ENCODE results near the gene STIP1. TPM values are rescaled to one million over a fixed set of nuclear protein-coding genes. Genes with fewer than 3 reads are reported as not detected.

Gene STIP1
- polyA plus RNA-seq, 1 donor = 215 TPM

DNA sequence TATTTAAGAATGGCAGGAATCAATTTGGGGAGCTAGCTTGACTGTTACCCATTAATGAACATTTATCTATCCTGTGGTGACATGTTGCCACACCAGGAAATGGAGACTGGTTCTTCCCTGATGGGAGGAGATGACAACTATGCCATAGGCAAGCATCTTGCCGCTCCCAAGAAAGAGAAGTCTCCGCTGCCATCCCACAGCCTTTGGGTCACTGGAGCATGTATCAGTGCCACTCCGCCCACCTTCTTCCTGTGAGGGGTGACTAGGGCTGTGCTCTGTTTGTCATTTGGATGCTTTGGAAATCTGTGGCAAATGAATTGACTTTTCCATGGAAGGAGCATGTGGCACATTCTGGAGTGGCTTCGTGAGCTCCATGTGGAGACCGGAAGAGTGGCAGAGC, 6.5 kb downstream of the STIP1 start:
- DNase-seq = no peak

DNA sequence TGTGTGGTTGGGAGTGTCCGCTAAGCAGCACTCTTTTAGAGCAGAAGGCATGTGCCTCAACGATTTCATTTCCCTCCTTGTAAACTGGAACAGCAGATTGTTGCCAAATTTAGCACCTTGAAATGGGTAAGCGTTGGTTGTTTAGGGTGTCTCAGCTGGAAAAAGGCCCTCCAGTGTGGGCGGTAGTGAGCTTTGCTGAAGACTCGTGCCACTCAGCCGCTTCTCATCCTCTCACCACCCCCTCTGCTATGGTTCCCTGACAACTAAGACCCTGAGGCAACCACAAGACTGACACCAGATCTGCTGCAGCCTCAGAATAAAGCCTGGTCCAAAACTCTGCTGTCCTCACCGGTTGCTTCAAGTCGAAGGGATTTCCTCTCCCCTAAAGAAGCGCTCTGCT, 10.7 kb downstream of the STIP1 start:
- no peak for DNase-seq

GRCh38 chr11:64198511-64198910, 12.5 kb downstream of the STIP1 start:
- no peak for DNase-seq

- no peak for DNase-seq
These were observed 15.6 kb downstream of the STIP1 start for GRCh38 chr11:64201543-64201942.

- DNase-seq = no peak
These were observed 17.0 kb downstream of the STIP1 start for GRCh38 chr11:64202992-64203391.

DNA sequence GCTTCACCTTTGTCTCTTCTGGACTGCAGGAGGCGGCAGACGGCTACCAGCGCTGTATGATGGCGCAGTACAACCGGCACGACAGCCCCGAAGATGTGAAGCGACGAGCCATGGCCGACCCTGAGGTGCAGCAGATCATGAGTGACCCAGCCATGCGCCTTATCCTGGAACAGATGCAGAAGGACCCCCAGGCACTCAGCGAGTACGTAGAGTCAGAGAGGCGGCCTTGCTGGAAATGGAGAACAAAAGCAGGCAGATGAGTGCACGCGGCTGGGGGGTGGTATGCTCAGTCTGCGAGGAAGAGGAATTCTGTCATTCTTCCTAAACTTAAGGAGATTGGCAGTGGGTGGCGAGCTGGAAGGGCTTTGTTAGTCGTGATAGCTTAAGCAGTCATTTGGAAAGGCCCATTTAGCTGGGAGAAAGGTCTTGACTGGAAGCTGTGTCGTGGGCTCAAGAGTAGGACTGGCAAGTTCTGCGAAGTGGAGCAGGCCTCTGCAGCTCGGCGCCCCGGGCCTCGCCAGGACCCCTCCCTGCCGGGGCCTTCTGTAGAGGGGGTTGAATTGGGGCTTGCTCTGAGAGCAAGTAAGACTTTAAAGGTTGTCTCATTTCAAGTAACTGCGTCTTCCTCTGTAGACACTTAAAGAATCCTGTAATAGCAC, 17.6 kb downstream of the STIP1 start:
- DNase-seq = no peak

GRCh38 chr11:64204080-64204440, 18.1 kb downstream of the STIP1 start:
- no peak for DNase-seq

GRCh38 chr11:64204464-64204989, 18.6 kb downstream of the STIP1 start:
- DNase-seq = peak; percentile 90

- no peak for DNase-seq
These were observed 20.7 kb downstream of the STIP1 start, which contains the start of gene FERMT3 for GRCh38 chr11:64206457-64207255. TSS of gene FERMT3 (plus strand) at chr11:64206721. CDS start at chr11:64207365, 644 bp downstream.

DNA sequence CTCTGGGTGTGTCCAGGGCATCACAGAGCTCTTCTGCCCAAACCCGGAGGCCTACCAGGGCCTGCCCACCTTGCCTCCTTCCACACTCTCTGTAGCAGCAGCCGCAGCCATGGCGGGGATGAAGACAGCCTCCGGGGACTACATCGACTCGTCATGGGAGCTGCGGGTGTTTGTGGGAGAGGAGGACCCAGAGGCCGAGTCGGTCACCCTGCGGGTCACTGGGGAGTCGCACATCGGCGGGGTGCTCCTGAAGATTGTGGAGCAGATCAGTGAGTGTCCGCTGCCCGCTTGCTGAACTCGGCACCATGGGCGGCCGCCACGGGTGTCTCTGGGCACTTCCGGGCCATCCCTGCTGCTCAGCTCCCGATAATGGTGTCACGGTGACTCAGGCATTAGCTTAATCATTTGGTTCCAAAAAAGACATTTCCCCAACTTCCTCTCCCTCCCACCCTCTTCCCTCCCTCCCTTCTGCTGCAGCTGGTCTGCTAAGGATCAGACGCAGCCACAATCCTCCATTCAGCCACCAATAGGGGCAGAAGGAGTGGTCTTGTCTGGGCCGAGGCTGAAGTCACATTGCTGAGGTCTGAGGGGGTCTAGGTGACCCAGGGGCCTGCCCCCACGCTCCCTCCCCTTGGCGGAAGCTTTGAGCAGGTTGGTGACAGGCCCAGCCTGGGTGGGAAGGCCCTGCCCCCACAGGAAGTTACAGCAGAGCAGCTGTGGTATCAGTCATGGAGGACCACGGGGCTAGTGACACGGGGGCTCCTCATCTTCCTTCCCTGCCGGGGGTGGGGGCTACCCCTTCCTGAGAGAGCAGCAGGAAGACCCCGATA, 21.5 kb downstream of the STIP1 start:
- no peak for DNase-seq

DNA sequence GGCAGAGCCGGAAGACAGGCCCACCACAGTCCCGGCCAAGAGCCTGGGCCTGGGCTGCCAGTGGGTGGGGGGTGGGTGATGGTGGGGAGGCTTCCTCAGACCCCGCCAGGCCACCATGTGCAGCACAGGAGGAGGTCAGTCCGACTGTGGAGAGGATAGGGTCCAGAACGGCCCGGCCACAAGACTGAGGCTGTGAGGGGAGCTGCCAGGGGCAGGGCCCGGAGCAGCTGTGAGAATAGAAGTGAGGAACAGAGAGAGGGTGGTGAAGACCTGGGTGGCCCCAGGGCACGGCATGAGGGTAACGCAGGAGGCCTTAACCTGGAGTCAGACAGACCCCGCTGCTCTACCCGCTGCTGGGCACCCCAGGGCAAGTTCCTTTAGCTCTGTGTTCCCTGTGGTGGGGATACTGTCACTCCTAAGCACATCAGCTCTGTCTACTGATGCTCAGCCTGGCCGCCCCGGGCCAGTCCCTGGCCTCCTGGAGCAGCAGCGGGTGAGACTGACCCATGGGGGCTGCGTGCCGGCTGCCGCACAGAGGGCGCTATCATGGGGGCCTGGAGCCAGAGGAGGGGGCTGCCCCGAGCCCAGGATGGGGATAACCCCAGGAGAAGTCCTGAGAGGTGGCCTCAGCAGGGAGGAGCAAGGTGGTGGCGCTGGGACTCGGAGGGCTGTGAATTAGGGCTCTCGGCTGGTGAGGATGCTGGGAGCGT, 22.3 kb downstream of the STIP1 start:
- no peak for DNase-seq

GRCh38 chr11:64208796-64209562, 23.0 kb downstream of the STIP1 start:
- DNase-seq = no peak

DNA sequence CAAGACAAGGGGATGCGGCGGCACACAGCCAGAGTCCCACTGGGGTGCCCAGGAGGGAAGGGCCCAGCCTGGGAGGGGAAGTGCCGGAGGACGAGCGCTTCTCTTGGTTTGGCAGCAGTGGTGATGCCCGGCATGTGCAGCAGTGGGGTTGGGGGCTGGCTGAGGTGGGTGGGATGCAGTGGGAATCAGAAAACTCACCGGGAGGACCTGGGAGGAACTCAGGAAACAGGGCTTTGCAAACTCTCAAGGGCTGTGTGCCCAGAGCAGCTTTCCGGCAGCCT, 23.5 kb downstream of the STIP1 start:
- no peak for DNase-seq

GRCh38 chr11:64210301-64211020, 24.5 kb downstream of the STIP1 start:
- DNase-seq = no peak

- no peak for DNase-seq
These were observed 25.4 kb downstream of the STIP1 start for GRCh38 chr11:64211181-64211872.

GRCh38 chr11:64216879-64217278, 30.9 kb downstream of the STIP1 start:
- DNase-seq = no peak

GRCh38 chr11:64218628-64219353, 32.8 kb downstream of the STIP1 start:
- no peak for DNase-seq

DNA sequence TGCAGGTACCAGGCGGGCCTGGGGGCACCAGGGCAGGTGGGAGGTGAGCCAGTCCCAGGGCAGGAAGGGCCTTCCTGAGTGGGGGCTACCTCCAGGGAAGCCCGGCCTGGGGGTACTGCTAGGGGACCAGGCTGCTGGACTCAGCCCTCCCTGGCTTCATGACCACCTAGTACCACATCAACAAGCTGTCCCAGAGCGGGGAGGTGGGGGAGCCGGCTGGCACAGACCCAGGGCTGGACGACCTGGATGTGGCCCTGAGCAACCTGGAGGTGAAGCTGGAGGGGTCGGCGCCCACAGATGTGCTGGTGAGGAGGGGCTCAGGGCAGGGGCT, 33.3 kb downstream of the STIP1 start:
- no peak for DNase-seq

DNA sequence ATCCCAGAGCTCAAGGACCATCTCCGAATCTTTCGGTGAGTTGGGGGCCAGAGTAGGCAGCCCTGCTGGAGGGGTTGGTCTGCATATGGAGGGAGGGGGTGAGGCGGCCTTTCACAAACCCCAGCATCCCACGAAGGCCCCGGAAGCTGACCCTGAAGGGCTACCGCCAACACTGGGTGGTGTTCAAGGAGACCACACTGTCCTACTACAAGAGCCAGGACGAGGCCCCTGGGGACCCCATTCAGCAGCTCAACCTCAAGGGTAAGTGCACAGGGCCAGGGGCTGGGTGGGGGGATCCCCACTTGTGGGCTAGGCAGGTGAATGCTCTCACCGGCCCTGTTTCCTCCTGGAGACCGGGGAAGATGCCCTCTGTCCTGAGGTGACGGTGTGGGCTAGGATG, 33.8 kb downstream of the STIP1 start:
- no peak for DNase-seq

DNA sequence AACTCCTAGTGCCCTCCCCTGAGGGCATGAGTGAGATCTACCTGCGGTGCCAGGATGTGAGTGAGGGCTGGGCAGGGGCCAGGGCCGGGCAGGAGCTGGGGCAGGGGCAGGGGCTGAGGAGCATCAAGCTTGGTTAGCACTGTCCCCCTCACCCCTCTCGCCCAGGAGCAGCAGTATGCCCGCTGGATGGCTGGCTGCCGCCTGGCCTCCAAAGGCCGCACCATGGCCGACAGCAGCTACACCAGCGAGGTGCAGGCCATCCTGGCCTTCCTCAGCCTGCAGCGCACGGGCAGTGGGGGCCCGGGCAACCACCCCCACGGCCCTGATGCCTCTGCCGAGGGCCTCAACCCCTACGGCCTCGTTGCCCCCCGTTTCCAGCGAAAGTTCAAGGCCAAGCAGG, 34.3 kb downstream of the STIP1 start:
- DNase-seq = no peak
